Activated gamma-delta T cell (primary cell): ENCODE data around the gene PICK1.
"Not testable (repeated sequence)": the region's sequence is repeated elsewhere in the genome, so short reads cannot be mapped to it uniquely, and the experiment has no call there.

Source experiments
- DNase-seq: peaks from one replicate; lab custom pipeline; 2025; lab: John Stamatoyannopoulos, UW

The PICK1 gene

GRCh38 chr22:38115423-38116205, 58.4 kb downstream of the PICK1 start:
- DNase-seq, result no peak

DNA sequence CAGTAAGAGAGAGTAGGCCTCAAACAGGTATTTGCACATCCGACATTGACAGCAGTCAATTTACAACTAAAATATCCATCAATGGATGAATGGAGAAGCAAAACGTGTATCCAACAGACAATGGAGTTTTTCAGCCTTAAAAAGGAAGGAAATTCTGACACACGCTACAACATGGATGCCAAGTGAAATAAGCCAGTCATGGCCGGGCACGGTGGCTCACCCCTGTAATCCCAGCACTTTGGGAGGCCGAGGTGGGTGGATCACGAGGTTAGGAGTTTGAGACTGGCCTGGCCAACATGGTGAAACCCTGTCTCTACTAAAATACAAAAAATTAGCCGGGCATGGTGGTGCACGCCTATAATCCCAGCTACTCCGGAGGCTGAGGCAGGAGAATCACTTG, 60.4 kb downstream of the PICK1 start:
- DNase-seq, result not testable (repeated sequence)

DNA sequence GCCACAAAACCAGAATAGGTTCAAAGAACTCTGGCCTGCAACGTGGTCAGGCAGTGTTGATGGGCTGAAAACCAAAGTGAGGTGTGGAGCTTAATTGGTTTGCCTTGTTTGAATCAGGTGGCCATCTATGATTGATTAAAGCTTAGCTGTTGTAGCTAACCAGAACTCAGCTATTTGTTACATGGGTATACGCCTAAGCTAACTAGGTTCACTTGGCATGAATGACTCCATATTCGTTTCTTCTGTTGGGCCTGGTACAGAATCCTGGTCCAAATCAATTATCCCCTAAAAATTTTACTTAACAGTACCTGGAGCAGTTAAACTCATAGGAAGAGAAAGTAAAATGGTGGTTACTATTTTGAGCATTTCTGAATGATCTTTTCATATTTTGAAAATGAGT, 61.0 kb downstream of the PICK1 start:
- no peak for DNase-seq

DNA sequence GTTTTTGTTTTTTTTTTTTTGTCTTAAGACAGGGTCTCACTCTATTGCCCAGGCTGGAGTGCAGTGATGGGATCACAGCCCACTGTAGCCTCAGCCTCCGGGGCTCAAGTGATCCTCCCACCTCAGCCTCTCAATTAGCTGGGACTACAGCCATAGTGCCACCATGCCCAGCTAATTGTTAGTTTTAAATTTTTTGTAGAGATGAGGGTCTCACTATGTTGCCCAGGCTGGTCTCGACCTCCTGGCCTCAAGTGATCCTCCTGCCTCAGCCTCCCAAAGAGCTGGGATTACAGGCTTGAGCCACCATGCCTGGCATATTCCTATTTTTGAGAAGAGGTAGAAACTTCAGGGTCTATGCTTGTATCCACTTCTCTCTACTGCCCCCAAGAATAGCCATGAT, 61.5 kb downstream of the PICK1 start:
- not testable (repeated sequence) for DNase-seq

- DNase-seq, result no peak
These were observed 63.3 kb downstream of the PICK1 start for GRCh38 chr22:38120359-38121110.

DNA sequence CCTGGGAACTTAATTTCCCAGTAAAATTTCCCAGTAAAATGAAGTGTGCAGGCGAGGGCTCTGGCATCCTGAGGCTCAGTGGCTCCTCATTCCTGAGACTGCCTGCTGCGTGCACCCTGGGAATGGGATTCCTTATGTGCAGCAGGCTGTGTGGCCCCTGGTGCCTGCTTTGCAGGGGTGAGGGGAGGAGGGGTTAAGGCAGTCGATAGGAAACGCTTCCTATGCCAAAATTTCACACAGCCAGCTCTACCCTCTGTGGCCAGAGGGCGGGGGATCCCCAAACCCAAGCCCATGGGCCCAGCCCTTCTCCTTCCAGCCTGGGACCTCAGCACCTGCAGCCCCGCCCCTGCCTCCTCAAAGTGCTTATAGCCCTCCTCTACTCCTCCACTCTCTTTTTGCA, 65.4 kb downstream of the PICK1 start:
- DNase-seq, result no peak

GRCh38 chr22:38124236-38124974, 67.2 kb downstream of the PICK1 start:
- no peak for DNase-seq

DNA sequence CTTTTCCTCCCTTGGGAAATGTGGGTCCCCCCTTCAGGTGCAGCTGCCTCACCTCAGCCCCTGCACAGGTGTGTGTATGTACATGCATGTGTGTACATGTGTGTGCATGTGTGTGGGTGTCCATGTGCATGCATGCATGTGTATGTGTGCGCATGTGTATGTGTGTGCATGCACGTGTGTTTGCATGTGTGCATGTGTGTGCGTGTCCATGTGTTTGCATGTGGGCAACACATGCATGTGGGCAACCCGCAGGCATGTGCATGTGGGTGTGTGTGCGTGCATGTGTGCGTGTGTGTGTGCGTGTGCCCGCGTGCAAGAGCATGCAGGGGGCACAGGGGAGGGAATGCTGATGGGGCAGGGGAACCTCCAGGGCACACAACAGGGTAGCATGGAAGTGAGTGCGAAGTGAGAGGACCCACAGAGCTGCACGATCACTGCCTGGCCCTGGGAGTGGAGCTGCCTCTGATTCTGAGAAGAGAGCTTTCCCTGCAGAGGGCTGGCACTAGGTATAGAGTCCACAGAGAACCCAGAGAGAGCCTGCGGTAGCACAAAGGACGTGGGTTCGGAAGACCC, 67.9 kb downstream of the PICK1 start:
- DNase-seq, result no peak
